MV-4-11 (cell line): ENCODE results near the gene CDK5R1.

Experiments used
- DNase-seq: peaks from one replicate; lab custom pipeline; 2025; lab: John Stamatoyannopoulos, UW

The CDK5R1 gene

GRCh38 chr17:32493571-32493970 is 6.8 kb downstream of the CDK5R1 start:
- DNase-seq = no peak

GRCh38 chr17:32493976-32494513 is 7.3 kb downstream of the CDK5R1 start:
- no peak for DNase-seq

DNA sequence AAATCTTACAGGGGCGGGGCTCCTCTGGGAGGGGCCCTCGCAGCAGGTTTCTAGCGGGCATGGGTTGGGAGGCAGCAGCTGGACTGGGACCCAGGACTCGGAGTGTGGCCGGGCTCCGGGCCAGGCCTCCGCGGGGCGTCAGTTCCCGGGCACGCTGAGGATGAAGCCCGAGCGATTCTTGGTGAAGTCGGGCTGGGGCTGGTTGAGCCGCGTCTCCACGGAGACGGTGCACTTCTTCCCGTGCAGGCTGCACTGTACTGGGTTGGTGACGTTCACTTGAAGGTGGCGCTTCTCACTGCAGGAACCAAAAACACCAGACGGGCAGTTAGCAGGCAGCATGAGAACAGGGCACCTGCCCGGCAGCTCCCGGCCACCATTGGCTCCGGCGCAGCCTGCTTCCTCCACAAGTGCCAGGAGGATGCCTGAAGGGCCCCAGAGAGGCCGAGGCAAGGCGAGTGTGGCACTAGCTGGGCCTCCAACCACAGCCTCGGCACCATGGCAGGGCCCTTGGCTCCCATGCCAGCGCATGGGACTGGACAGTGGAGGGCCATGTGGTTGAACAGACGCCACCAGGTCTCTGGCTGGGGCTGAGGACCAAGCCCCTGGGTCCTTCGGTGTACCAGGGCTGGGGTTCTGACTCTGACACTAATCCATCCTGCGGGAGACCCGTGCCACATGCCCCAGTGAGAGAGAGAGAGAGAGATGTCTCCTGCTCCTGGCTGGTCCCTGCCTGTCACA is 8.0 kb downstream of the CDK5R1 start:
- peak; percentile 57 for DNase-seq

DNA sequence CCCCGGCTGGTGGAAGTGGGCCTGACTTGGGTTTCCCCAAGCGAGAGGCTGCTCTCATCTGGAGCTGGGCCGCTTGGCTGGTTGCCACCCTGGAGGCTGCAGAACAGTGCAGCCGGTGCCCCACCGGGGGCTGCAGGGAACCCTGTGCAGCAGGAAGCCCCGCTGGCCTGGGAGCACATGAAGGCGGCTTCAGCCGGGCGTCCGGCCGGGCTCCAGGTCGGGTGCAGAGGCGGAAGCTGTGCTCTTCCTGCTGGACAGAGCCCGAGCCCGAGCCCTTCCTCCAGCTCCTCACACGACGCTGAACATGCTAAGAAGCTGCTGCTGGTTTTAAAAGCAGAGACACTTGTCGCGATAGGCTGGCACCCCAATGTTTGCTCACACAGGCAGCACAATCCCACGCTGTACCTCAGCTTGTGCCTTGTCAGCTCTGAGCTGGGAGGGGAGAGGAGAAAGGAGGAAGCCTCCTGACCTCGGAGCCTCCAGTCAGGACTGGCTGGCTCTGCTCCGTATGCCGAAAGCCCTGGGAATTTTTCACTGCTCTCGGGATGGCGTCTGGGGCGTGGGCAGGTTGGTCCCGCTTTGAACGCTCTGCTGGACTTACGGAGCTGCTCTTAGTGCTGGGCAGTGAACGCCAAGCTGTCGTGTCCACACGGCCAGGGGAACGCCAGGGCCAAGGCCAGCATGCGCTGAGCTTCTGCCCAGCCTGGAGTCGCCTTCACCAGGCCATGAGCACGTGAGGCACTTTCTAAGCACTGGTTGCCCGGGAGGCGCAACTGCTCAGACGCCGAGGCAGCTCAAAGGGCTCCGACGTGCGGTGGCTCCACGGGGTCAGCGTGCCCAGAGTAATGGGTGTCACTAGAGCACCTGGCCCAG is 8.8 kb downstream of the CDK5R1 start:
- DNase-seq = no peak

DNA sequence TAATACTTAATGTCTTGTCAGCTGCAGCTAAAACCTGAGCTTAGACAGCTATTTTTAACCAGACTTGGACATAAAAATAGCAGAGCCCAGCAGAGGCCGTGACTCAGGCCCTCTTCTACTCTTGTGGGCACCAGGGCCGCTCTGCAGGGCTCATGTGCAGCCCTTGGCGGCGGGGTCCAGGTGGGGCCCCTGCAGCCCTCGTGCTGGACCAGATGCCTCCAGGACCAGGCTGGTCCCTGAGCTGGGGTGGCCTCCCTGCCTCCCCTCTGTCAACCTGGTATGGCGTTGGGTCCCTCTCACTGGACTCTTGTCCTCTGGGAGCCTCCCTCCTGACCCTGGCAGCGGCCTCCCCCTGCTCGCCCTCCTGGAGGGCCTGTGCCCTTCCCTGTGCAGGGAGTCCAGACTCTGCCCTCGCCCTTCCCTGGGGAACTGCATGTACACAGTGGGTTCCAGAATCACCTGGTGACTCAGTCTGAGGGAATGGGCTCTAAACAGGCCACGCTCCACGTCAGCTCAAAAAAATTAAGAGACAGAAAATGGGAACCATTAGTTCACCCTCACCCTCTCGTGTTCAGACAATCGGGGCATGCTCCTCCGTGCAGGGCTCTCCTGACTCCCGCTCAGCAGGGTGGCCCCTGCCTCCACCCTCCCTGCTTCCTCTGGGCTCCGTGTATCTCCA is 9.7 kb downstream of the CDK5R1 start:
- DNase-seq = peak; percentile 59

- DNase-seq = no peak
Observed at GRCh38 chr17:32497431-32498205, 10.8 kb downstream of the CDK5R1 start.

DNA sequence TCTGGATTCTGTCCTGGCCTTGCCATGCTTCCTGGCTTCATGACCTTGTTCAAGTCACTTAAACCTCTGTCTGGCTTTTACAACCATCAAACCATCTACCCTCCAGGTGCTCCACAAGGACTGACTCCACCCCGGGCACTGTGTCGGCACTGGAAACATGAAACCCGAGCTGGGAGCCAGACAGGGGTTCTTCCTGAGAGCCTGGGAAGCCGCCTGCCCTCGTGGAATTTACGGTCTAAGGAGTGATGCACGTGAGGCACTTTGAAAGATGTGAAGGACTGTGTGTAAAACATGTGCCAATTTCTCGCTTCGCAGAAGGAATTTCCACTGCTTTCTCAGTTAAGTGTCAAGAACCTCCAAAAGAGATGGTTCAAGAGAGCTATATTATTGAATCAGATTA is 11.6 kb downstream of the CDK5R1 start:
- DNase-seq = no peak

DNA sequence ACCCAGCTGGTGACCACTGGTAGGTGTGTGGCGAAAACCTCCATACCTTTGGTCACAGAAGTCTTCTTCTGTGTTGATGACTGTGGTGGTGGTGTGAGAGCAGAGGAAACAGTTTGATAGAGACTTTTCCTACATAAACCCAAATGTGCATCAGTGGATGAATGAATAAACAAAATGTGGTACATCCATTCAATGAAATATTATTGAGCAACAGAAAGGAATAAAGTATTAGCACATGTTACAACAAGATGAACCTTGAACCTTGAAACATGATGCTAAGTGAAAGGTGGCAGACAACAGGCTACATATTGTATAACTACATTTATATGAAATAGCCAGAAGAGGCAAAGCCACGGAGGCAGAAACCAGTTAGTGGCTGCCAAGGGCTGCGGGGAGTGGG is 15.2 kb downstream of the CDK5R1 start:
- no peak for DNase-seq

DNA sequence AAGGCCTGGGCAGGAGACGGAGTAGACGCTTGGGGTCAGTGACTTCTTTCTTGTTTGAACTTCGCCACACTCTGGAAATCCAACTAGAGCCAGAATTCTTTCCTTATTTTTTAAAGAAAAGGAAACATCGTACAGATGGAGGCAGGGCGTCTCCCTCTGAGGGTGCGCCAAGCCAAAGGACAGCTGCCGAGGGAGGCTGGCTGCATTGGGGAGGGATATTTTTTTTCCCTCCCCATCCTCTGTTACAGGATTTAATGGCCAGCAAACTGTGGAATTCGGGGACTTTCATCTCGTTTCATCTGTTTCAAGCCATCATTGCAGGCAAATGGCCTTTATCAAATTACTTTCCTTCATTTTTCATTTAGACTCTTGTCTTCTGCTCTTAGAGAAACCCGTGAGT is 15.9 kb downstream of the CDK5R1 start:
- no peak for DNase-seq

DNA sequence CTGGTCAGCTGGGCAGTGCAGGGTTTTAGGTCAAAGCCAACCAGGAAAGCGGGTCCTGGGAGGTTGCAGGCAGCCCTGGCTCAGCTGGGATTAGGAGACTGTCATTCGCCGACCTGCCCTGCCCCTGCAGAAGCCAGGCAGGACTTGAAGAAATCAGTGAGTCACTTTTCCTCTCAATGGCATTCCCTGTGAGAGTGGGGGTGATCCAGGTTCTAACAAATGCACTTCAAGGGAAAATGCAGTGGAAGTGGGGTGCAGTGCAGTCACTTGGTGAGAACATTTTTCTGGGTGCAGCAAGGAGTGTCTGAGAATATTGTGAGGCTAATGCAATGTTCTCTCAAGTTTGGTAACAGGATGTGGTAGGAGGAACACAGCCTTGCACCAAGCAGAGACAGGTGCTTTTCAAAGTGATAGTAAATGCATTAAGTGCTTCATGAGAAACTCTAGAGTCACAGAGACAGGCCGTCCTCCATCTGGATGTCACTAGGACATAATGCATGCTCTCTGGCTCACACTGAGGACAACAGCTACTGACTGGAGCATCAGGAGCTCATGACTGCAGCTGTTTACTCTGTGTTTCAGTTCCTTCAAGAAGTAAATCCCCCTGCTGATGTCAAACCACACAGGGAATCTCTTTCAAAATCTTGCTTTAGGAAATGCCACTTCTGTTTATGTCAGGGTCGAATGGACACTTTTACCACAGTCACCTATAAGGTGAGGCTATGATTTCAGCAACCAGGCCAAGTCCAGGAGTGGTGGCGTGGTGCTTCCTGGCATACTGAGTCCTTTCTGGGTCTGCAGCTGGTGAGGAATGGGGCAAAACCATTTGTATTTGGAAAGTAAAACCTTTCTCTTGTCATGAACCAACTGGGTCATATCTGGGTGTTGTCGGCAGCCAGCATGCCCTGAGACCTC is 16.7 kb downstream of the CDK5R1 start:
- peak; percentile 94 for DNase-seq

DNA sequence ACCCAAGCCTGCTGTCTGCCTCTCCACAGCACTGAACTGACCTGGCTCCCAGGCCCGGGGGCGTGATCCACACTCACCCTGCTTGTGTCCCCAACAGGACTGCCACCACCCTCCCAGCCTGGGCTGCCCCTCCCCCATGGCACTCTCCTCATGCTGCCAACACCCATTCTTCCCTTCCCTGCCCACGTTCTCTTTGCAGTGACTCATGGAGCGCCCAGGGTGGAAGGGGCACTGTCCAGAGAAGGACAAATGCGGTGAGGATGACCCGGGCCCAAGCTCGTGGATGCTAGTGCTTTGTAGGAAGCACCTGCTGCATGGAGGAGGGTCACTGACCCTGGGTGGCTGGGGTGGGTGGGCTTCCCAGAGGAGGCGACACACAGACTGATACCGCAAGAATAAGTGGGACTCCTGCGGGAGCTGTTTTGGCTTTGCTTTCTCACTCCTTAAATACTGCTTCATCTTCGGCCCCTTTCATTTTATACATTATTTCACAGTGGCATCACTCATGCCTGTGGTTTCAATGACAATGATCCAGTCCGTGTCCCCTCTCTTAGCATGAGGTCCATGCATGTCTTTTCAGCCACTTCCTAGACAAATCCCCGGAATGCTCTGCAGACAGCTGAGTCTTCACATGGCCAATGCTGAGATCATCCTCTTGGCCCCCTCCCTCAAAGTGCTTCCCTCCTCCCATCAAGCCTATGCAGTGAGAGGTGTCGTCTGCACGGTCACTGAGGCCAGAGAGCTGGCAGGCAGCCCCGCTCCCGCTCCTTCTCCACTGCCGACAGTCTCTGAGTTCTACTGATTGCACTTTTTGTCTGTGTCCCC is 17.6 kb downstream of the CDK5R1 start:
- DNase-seq = no peak

DNA sequence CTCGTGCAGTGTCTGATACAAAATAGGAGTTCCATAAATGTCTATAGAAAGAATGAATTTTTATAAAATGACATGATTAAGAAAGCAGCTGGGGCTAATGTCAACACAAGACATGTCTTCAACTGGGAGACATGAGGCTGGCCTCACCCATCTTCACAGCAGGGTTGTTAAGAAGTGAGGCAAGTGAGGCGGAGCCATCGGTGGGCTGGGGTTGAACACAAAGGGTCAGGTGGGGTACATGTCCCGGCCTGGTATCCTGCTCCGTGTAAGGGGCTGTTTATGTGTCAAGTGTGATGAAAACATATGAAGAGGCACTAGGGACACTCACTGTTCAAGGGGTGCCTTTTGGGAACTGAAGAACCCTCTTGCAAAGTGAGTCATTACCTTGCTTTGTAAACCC is 22.1 kb downstream of the CDK5R1 start:
- DNase-seq = no peak

DNA sequence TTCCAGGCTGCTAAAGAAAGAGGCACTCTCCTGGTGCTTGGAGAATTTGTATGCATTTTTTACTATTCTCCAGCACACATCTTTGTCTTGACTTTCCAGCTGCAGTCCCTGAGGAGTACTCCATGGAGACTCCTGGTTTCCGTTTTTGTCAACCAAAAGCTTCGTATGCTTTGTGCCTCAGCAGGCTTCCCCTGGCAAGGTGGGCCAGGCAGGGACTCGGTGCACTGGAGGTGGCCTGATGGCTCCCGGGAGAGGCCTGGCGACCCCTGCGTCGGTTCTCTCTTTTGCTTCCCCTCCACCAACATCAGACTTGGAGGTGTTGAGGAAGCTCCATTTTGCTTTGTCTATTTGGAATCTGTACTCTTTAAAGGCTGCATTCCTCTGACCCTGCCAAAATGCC is 23.7 kb downstream of the CDK5R1 start:
- no peak for DNase-seq

DNA sequence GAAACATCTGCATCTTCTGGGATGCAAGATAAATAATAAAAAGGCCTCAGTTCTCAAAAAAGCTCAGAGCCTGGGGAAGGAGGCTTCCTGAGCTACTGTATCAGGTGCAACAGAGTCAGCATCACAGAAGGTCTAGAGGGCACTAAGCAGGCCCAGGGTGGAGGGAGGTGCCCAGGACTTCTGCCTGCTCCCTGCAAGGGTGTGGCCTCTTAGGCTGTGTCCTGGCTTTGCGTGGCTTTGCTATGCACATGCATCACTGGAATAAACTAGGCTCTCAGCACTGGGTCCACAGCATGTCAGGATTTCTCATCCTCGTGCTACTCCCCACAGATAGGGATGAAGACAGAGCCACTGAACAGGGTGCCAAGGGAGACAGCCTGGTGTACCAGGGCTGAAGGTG is 25.5 kb downstream of the CDK5R1 start:
- DNase-seq = no peak

- no peak for DNase-seq
Observed at GRCh38 chr17:32513579-32513978, 26.8 kb downstream of the CDK5R1 start.

- no peak for DNase-seq
Observed at GRCh38 chr17:32514606-32515005, 27.8 kb downstream of the CDK5R1 start.

GRCh38 chr17:32515677-32516383 is 29.0 kb downstream of the CDK5R1 start:
- DNase-seq = peak; percentile 39

GRCh38 chr17:32516450-32516849 is 29.7 kb downstream of the CDK5R1 start:
- DNase-seq = no peak
